Dedifferentiated amniotic fluid mesenchymal stem cell (primary cell): ENCODE data around the gene VAT1L.

ENCODE experiments used
- DNase-seq: peaks from one replicate; pipeline ENCODE4 v3.0.0-alpha.2; 2016; ENCODE audit errors: extremely low spot score

VAT1L gene

GRCh38 chr16:77869997-77870813 lies 81.8 kb downstream of the VAT1L start:
- DNase-seq: no peak

GRCh38 chr16:77871932-77872331 lies 83.6 kb downstream of the VAT1L start:
- DNase-seq: no peak

- DNase-seq: no peak
These were observed 84.7 kb downstream of the VAT1L start for GRCh38 chr16:77873066-77873465.

- DNase-seq: no peak
These were observed 86.0 kb downstream of the VAT1L start for GRCh38 chr16:77874347-77874746.

- no peak for DNase-seq
These were observed 88.4 kb downstream of the VAT1L start for GRCh38 chr16:77876776-77877175.

- DNase-seq: no peak
These were observed 89.5 kb downstream of the VAT1L start for GRCh38 chr16:77877712-77878347.

GRCh38 chr16:77881355-77882030 lies 93.1 kb downstream of the VAT1L start:
- DNase-seq: no peak

GRCh38 chr16:77882358-77882757 lies 94.0 kb downstream of the VAT1L start:
- DNase-seq: no peak

- DNase-seq: no peak
These were observed 97.4 kb downstream of the VAT1L start for GRCh38 chr16:77885571-77886295.

GRCh38 chr16:77888871-77889270 lies 100.5 kb downstream of the VAT1L start:
- no peak for DNase-seq

- no peak for DNase-seq
These were observed 101.7 kb downstream of the VAT1L start for GRCh38 chr16:77890075-77890474.

GRCh38 chr16:77894162-77894561 lies 105.8 kb downstream of the VAT1L start:
- no peak for DNase-seq

GRCh38 chr16:77895962-77896361 lies 107.6 kb downstream of the VAT1L start:
- no peak for DNase-seq

- no peak for DNase-seq
These were observed 108.2 kb downstream of the VAT1L start for GRCh38 chr16:77896415-77897128.

GRCh38 chr16:77897129-77897437 lies 108.7 kb downstream of the VAT1L start:
- no peak for DNase-seq

- DNase-seq: no peak
These were observed 109.7 kb downstream of the VAT1L start for GRCh38 chr16:77897831-77898605.

GRCh38 chr16:77898671-77899211 lies 110.4 kb downstream of the VAT1L start:
- DNase-seq: no peak

GRCh38 chr16:77899416-77899815 lies 111.1 kb downstream of the VAT1L start:
- no peak for DNase-seq

- no peak for DNase-seq
These were observed 117.1 kb downstream of the VAT1L start for GRCh38 chr16:77905374-77905920.

- no peak for DNase-seq
These were observed 121.7 kb downstream of the VAT1L start for GRCh38 chr16:77910021-77910420.
